H1 (cell line): Measurements from ENCODE around the gene TIMM22. TPM values are rescaled to one million over a fixed set of nuclear protein-coding genes. Genes with fewer than 3 reads are reported as not detected.

Experiments used
- CHD1 ChIP-seq: IDR thresholded peaks from 2 replicates; pipeline ENCODE4 v1.6.1; 2012; ENCODE audit warnings: low read depth, low read length, improper control_type of control experiment
- POLR2A ChIP-seq, 2 experiments: IDR thresholded peaks; 1 replicate in 1 of 2; 2 replicates in 1 of 2; pipeline ENCODE4 v1.6.1; 2011; ENCODE audit warnings: low read depth in 2 of 2, low read length in 2 of 2, mild to moderate bottlenecking in 2 of 2; ENCODE audit errors: control extremely low read depth in 1 of 2
- polyA plus RNA-seq, 7 experiments: library from polyadenylated mRNA; depleted of rRNA in 3 of 7; stranded (reverse) in 5 of 7; unstranded in 2 of 7; fragments of >200 nt in 5 of 7; fragments of 200-250 nt in 2 of 7; gene quantifications; 1 replicate in 5 of 7; 2 replicates in 1 of 7; 4 replicates in 1 of 7; pipeline versions ENCODE4 v1.2.1 to v1.2.3, GENCODE V29; 2011 to 2013; ENCODE audit warnings: missing spikeins in 2 of 7, mixed read lengths in 2 of 7
- total RNA-seq: library from RNA; stranded (reverse); fragmentation: NEBNext Ultra II Directional; extraction: Animal tissue kit (Norgen Biotek cat#: 25700); gene quantifications from 2 replicates; pipeline ENCODE4 v1.2.1, GENCODE V29; 2021
- TF ChIP-seq, protein P1 (sequence below): IDR thresholded peaks from 2 replicates; pipeline ENCODE4 v1.6.1; 2011; ENCODE audit warnings: low read depth, mild to moderate bottlenecking, low read length; ENCODE audit not compliant: insufficient read depth
- TF ChIP-seq, protein P2 (sequence below): IDR thresholded peaks from 2 replicates; pipeline ENCODE4 v1.6.1; 2012; ENCODE audit warnings: low read length, inconsistent platforms

TIMM22 gene
- total and polyA plus RNA-seq, 2 of the 8 experiments (the other 6 are each of a cell fraction or from before 2014, with no cell fraction given) = 13.8 to 17.4 TPM

DNA sequence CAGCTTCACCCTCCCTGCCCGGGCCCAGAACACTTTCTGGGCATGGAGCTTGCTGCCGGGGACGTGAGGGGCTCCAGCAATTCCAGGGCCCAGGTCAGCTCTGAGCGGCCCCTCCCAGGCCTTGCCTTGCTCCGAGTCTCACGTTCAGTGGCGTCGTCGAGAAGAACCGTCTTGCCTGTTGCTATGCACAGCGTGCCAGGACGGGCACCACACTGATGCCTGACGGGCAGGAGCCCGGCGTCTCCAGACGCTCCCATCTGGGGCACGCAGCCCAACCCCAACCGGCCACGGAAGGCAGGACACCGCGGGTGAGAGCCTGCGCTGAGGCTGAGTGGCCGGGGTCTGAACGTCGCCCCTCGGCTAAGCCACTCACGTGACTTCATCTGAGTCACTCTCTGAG, 27.1 kb downstream of the TIMM22 start (continued):
- TF ChIP-seq, protein P1, sequence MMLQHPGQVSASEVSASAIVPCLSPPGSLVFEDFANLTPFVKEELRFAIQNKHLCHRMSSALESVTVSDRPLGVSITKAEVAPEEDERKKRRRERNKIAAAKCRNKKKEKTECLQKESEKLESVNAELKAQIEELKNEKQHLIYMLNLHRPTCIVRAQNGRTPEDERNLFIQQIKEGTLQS = no peak
- no peak for TF ChIP-seq CHD1
- no peak for TF ChIP-seq POLR2A (IDR thresholded peaks at IDR 0.05; ENCODE audit: control extremely low read depth in 1 of 2, low read depth in 2 of 2, low read length in 2 of 2)
- TF ChIP-seq, protein P2, sequence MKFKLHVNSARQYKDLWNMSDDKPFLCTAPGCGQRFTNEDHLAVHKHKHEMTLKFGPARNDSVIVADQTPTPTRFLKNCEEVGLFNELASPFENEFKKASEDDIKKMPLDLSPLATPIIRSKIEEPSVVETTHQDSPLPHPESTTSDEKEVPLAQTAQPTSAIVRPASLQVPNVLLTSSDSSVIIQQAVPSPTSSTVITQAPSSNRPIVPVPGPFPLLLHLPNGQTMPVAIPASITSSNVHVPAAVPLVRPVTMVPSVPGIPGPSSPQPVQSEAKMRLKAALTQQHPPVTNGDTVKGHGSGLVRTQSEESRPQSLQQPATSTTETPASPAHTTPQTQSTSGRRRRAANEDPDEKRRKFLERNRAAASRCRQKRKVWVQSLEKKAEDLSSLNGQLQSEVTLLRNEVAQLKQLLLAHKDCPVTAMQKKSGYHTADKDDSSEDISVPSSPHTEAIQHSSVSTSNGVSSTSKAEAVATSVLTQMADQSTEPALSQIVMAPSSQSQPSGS = no peak
